GM10248 (cell line): ENCODE measurements around the gene RRN3.

ENCODE experiments used
- CTCF ChIA-PET: fragments of 300-600 bp; sonication (Branson Sonifier 250); formaldehyde crosslinking; extraction: SDS; loops from one replicate; lab custom pipeline; 2021; ENCODE audit warnings: antibody characterized with exemption; lab: Yijun Ruan, JAX
- POLR2A ChIA-PET: fragments of 350-650 bp; sonication (Branson Sonifier 250); formaldehyde crosslinking; extraction: SDS; loops from one replicate; lab custom pipeline; 2020; ENCODE audit warnings: antibody characterized with exemption; lab: Yijun Ruan, JAX
- DNase-seq: peaks from one replicate; pipeline ENCODE4 v3.0.0; 2012; ENCODE audit errors: extremely low spot score
- CTCF ChIP-seq: IDR thresholded peaks from 2 replicates; pipeline ENCODE4 v1.5.1; 2012; ENCODE audit warnings: mild to moderate bottlenecking, low read depth; ENCODE audit errors: extremely low read depth, missing control alignments, control extremely low read depth

Gene RRN3

GRCh38 chr16:15044286-15044685, 49.8 kb downstream of the RRN3 start:
- TF ChIP-seq CTCF: no peak
- no peak for DNase-seq
- ChIA-PET CTCF (interaction anchor here (1.6 kb wide), 1 partner anchor 11 kb away, joined by 4 read pairs; no protein-coding TSS in a partner anchor), POLR2A (interaction anchor here (0.6 kb wide), 1 partner anchor 14 kb away, joined by 3 read pairs; no protein-coding TSS in a partner anchor)

GRCh38 chr16:15043344-15043743, 50.7 kb downstream of the RRN3 start:
- ChIA-PET POLR2A (no interaction called here), CTCF (interaction anchor here (0.9 to 1.6 kb wide), 3 partner anchors 10 to 12 kb away, joined by 3 to 5 read pairs (median 4); no protein-coding TSS in a partner anchor)
- TF ChIP-seq CTCF: no peak

GRCh38 chr16:15041271-15042004, 52.6 kb downstream of the RRN3 start:
- CTCF ChIA-PET: interaction anchor here (1.3 kb wide), 1 partner anchor 12 kb away, joined by 3 read pairs; no protein-coding TSS in a partner anchor
- no peak for TF ChIP-seq CTCF
- POLR2A ChIA-PET: no interaction called here
- DNase-seq: no peak

More at GRCh38 chr16:15043344-15043743, 50.7 kb downstream of the RRN3 start:
- no peak for DNase-seq

GRCh38 chr16:15038689-15039088, 55.4 kb downstream of the RRN3 start:
- no peak for DNase-seq
- POLR2A ChIA-PET: no interaction called here
- TF ChIP-seq CTCF: no peak
- CTCF ChIA-PET: interaction anchor here (1.2 kb wide), 1 partner anchor 11 kb away, joined by 3 read pairs; no protein-coding TSS in a partner anchor

GRCh38 chr16:15037745-15038144, 56.3 kb downstream of the RRN3 start:
- no peak for TF ChIP-seq CTCF
- POLR2A ChIA-PET: no interaction called here
- CTCF ChIA-PET: interaction anchor here (1.0 kb wide), 1 partner anchor 18 kb away, joined by 3 read pairs; the partner anchor contains the start of gene NTAN1
- DNase-seq: no peak

- DNase-seq: no peak
- TF ChIP-seq CTCF: no peak
- ChIA-PET POLR2A (no interaction called here), CTCF (interaction anchor here (1.0 to 1.1 kb wide), 2 partner anchors 14 to 19 kb away, joined by 3 read pairs; partner anchors contain the start of gene NTAN1)
These were observed 57.1 kb downstream of the RRN3 start for GRCh38 chr16:15037003-15037402.
